K562 (cell line): ENCODE data around the gene GRAMD2A. TPM values are rescaled to one million over a fixed set of nuclear protein-coding genes. Genes with fewer than 3 reads are reported as not detected.

Experiments used
- ATF3 ChIP-seq, 2 experiments: fragments of 450-650 bp in 1 of 2; sonication (generic) in 1 of 2; formaldehyde crosslinking in 1 of 2; IDR thresholded peaks in 1 of 2; conservative IDR thresholded peaks in 1 of 2; 2 replicates each; pipeline versions ENCODE4 v1.6.1 to v1.8.1; 2016 to 2023; ENCODE audit warnings: mild to moderate bottlenecking in 2 of 2, moderate library complexity in 2 of 2, inconsistent platforms in 1 of 2, missing genetic modification reagents in 1 of 2
- CBFA2T3 ChIP-seq: fragments of 450-650 bp; IDR thresholded peaks from 2 replicates; pipeline ENCODE4 v1.6.1; 2017
- FOSL1 ChIP-seq: fragments of 200-800 bp; sonication (Bioruptor generic); conservative IDR thresholded peaks from 2 replicates; pipeline ENCODE4 v1.6.1; 2016; ENCODE audit warnings: missing genetic modification characterization, missing compliant biosample characterization
- JUN ChIP-seq, 2 experiments: sonication (generic) in 1 of 2; formaldehyde crosslinking in 1 of 2; IDR thresholded peaks; 2 replicates each; pipeline versions ENCODE4 v1.6.1 to v1.8.0; 2012 to 2022; ENCODE audit warnings: borderline replicate concordance in 2 of 2, mild to moderate bottlenecking in 2 of 2, improper control_type of control experiment in 1 of 2, low read depth in 1 of 2, low read length in 1 of 2, missing genetic modification reagents in 1 of 2
- LARP7 ChIP-seq: fragments of 450-650 bp; IDR thresholded peaks from 2 replicates; pipeline ENCODE4 v1.6.1; 2016
- MED1 ChIP-seq: sonication (generic); formaldehyde crosslinking; IDR thresholded peaks from 2 replicates; pipeline ENCODE4 v1.8.1; 2023; ENCODE audit warnings: missing genetic modification reagents, borderline replicate concordance
- POLR2A ChIP-seq: fragments of 450-650 bp; conservative IDR thresholded peaks from 2 replicates; pipeline ENCODE4 v1.6.1; 2016
- SMARCA4 ChIP-seq: fragments of 450-650 bp; IDR thresholded peaks from 2 replicates; pipeline ENCODE4 v1.6.1; 2016
- SMARCE1 ChIP-seq: fragments of 450-650 bp; IDR thresholded peaks from 2 replicates; pipeline ENCODE4 v1.7.1; 2016; ENCODE audit warnings: mild to moderate bottlenecking
- SNAPC5 ChIP-seq: fragments of 250-450 bp; sonication (Bioruptor Pico); IDR thresholded peaks from 2 replicates; pipeline ENCODE4 v1.8.0; 2021; ENCODE audit warnings: moderate library complexity, mild to moderate bottlenecking, inconsistent platforms
- ZKSCAN8 ChIP-seq: fragments of 200-800 bp; sonication (Bioruptor generic); IDR thresholded peaks from 2 replicates; pipeline ENCODE4 v1.6.1; 2016; ENCODE audit warnings: missing genetic modification characterization, missing compliant biosample characterization
- ZNF589 ChIP-seq: fragments of 200-800 bp; sonication (Bioruptor generic); IDR thresholded peaks from 2 replicates; pipeline ENCODE4 v1.6.1; 2016; ENCODE audit warnings: low read depth, missing genetic modification characterization, missing compliant biosample characterization
- ZNF668 ChIP-seq: fragments of 250-450 bp; sonication (Bioruptor Pico); IDR thresholded peaks from 2 replicates; pipeline ENCODE4 v1.8.0; 2022; ENCODE audit warnings: mild to moderate bottlenecking, inconsistent platforms
- polyA plus RNA-seq, 8 experiments: library from polyadenylated mRNA; depleted of rRNA in 4 of 8; stranded (reverse) in 5 of 8; unstranded in 3 of 8; fragments of >200 nt; fragmentation: Nextera tagmentation in 2 of 8; fragmentation: Illumina TruSeq in 1 of 8; extraction: Ambion mirVana in 2 of 8; extraction: Trizol in 1 of 8; gene quantifications; 2 replicates each; pipeline versions ENCODE4 v1.2.1 to v1.2.3, GENCODE V29; 2011 to 2014; ENCODE audit warnings: inconsistent platforms in 1 of 8, missing spikeins in 1 of 8
- total RNA-seq, 7 experiments: library from RNA; depleted of rRNA in 6 of 7; stranded (reverse); fragments of >200 nt in 6 of 7; fragmentation: Illumina TruSeq in 2 of 7; extraction: Trizol in 2 of 7; gene quantifications; 2 replicates each; pipeline versions ENCODE4 v1.2.1 to v1.2.3, GENCODE V29; 2011 to 2021; ENCODE audit warnings: low replicate concordance in 1 of 7
- TF ChIP-seq, protein P1 (sequence below): fragments of 200-600 bp; sonication (generic); IDR thresholded peaks from one replicate; pipeline ENCODE4 v1.6.1; 2012; ENCODE audit warnings: mild to moderate bottlenecking, low read depth, low read length, inconsistent platforms
- TF ChIP-seq, protein P2 (sequence below): fragments of 250-450 bp; sonication (Bioruptor Pico); IDR thresholded peaks from 2 replicates; pipeline ENCODE4 v1.8.0; 2022; ENCODE audit warnings: moderate library complexity, mild to moderate bottlenecking, inconsistent platforms

GRAMD2A gene
- total and polyA plus RNA-seq, 9 of the 15 experiments (the other 6 are each of a cell fraction or from before 2014, with no cell fraction given): 0.08 to 0.22 TPM; not detected in 7

DNA sequence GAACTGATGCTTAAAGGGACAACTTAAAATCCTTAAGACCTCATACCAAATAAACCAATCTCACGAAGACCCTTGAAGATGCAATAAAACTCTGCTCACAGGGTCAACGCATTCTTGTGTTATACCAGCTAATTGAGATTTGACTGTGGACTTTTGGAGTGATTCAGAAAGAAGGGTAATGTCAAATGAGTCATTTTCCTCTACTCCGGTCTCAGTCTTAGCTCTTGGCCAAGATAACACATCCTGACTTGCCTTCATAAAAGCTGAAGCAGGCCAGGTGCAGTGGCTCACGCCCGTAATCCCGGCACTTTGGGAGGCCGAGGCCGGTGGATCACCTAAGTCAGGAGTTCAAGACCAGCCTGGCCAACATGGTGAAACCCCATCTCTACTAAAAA lies 29.6 kb upstream of the GRAMD2A start (continued):
- TF ChIP-seq, protein P1, sequence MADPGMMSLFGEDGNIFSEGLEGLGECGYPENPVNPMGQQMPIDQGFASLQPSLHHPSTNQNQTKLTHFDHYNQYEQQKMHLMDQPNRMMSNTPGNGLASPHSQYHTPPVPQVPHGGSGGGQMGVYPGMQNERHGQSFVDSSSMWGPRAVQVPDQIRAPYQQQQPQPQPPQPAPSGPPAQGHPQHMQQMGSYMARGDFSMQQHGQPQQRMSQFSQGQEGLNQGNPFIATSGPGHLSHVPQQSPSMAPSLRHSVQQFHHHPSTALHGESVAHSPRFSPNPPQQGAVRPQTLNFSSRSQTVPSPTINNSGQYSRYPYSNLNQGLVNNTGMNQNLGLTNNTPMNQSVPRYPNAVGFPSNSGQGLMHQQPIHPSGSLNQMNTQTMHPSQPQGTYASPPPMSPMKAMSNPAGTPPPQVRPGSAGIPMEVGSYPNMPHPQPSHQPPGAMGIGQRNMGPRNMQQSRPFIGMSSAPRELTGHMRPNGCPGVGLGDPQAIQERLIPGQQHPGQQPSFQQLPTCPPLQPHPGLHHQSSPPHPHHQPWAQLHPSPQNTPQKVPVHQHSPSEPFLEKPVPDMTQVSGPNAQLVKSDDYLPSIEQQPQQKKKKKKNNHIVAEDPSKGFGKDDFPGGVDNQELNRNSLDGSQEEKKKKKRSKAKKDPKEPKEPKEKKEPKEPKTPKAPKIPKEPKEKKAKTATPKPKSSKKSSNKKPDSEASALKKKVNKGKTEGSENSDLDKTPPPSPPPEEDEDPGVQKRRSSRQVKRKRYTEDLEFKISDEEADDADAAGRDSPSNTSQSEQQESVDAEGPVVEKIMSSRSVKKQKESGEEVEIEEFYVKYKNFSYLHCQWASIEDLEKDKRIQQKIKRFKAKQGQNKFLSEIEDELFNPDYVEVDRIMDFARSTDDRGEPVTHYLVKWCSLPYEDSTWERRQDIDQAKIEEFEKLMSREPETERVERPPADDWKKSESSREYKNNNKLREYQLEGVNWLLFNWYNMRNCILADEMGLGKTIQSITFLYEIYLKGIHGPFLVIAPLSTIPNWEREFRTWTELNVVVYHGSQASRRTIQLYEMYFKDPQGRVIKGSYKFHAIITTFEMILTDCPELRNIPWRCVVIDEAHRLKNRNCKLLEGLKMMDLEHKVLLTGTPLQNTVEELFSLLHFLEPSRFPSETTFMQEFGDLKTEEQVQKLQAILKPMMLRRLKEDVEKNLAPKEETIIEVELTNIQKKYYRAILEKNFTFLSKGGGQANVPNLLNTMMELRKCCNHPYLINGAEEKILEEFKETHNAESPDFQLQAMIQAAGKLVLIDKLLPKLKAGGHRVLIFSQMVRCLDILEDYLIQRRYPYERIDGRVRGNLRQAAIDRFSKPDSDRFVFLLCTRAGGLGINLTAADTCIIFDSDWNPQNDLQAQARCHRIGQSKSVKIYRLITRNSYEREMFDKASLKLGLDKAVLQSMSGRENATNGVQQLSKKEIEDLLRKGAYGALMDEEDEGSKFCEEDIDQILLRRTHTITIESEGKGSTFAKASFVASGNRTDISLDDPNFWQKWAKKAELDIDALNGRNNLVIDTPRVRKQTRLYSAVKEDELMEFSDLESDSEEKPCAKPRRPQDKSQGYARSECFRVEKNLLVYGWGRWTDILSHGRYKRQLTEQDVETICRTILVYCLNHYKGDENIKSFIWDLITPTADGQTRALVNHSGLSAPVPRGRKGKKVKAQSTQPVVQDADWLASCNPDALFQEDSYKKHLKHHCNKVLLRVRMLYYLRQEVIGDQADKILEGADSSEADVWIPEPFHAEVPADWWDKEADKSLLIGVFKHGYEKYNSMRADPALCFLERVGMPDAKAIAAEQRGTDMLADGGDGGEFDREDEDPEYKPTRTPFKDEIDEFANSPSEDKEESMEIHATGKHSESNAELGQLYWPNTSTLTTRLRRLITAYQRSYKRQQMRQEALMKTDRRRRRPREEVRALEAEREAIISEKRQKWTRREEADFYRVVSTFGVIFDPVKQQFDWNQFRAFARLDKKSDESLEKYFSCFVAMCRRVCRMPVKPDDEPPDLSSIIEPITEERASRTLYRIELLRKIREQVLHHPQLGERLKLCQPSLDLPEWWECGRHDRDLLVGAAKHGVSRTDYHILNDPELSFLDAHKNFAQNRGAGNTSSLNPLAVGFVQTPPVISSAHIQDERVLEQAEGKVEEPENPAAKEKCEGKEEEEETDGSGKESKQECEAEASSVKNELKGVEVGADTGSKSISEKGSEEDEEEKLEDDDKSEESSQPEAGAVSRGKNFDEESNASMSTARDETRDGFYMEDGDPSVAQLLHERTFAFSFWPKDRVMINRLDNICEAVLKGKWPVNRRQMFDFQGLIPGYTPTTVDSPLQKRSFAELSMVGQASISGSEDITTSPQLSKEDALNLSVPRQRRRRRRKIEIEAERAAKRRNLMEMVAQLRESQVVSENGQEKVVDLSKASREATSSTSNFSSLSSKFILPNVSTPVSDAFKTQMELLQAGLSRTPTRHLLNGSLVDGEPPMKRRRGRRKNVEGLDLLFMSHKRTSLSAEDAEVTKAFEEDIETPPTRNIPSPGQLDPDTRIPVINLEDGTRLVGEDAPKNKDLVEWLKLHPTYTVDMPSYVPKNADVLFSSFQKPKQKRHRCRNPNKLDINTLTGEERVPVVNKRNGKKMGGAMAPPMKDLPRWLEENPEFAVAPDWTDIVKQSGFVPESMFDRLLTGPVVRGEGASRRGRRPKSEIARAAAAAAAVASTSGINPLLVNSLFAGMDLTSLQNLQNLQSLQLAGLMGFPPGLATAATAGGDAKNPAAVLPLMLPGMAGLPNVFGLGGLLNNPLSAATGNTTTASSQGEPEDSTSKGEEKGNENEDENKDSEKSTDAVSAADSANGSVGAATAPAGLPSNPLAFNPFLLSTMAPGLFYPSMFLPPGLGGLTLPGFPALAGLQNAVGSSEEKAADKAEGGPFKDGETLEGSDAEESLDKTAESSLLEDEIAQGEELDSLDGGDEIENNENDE: no peak
- TF ChIP-seq JUN (IDR thresholded peaks at IDR 0.05; ENCODE audit: borderline replicate concordance, low read depth, low read length) (peak; percentile 64; the same call in 1 of the 2 replicates), JUN (CRISPR knock-in tag; IDR thresholded peaks at IDR 0.05; ENCODE audit: borderline replicate concordance) (no peak), SNAPC5 (no peak), ZNF668 (CRISPR knock-in tag) (no peak), POLR2A (no peak), ZNF589 (CRISPR knock-in tag) (no peak), SMARCA4 (0 out of 2 replicates have a peak, but pooled peaks have one; percentile 44), CBFA2T3 (peak; percentile 26; the same call in 1 of the 2 replicates), SMARCE1 (peak; percentile 41; the same call in 1 of the 2 replicates), ATF3 (IDR thresholded peaks at IDR 0.05) (peak; percentile 71), ATF3 (CRISPR knock-in tag; conservative IDR thresholded peaks at IDR 0.05) (no peak), MED1 (CRISPR knock-in tag) (no peak), FOSL1 (tag) (peak; percentile 80), LARP7 (no peak), ZKSCAN8 (CRISPR knock-in tag) (no peak)
- TF ChIP-seq, protein P2, sequence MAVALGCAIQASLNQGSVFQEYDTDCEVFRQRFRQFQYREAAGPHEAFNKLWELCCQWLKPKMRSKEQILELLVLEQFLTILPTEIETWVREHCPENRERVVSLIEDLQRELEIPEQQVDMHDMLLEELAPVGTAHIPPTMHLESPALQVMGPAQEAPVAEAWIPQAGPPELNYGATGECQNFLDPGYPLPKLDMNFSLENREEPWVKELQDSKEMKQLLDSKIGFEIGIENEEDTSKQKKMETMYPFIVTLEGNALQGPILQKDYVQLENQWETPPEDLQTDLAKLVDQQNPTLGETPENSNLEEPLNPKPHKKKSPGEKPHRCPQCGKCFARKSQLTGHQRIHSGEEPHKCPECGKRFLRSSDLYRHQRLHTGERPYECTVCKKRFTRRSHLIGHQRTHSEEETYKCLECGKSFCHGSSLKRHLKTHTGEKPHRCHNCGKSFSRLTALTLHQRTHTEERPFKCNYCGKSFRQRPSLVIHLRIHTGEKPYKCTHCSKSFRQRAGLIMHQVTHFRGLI (CRISPR knock-in tag): no peak
